LNCAP (cell line): ENCODE results near the gene TOMM20.

ENCODE experiments used
- CTCF ChIP-seq: fragments of 450-650 bp; IDR thresholded peaks from 2 replicates; pipeline ENCODE4 v1.5.1; 2017; ENCODE audit warnings: mild to moderate bottlenecking

The TOMM20 gene

GRCh38 chr1:235105051-235106043 is 23.3 kb downstream of the TOMM20 start:
- TF ChIP-seq CTCF, result no peak

GRCh38 chr1:235102993-235103411 is 25.6 kb downstream of the TOMM20 start:
- TF ChIP-seq CTCF, result no peak

GRCh38 chr1:235102259-235102582 is 26.4 kb downstream of the TOMM20 start:
- TF ChIP-seq CTCF, result no peak

DNA sequence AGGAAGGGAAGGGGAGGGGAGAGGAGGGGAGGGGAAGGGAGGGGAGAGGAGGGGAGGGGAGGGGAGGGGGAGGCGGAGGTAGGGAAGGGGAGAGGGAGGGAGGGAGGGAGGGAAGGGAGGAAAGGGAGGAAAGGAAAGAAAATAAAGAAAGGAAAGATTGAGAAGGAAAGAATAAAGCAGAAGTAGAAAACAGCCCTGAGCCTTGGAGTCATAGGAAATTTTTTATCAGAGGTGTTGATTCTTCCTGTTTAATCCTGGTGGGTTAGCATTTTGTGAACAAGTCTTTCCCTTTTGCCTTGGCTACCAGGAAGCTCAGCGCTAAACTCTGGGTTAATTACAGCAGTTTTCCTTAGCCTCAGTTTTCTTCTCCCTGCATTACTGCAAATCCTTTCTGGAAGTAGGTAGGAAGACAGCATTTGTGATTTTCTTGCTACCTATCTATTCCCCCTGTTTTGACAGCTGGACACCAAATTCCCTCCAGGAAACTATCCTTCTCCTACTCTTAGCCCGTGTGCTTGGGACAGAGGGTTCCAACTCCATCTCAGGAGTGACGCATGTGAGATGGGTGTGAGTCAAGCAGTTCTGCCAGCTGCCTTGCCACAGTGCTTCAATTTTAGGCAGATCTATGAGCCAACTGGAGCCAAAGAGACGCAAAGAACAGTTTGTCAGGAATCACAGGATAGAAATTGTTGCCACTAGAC is 26.9 kb downstream of the TOMM20 start:
- TF ChIP-seq CTCF, result no peak

DNA sequence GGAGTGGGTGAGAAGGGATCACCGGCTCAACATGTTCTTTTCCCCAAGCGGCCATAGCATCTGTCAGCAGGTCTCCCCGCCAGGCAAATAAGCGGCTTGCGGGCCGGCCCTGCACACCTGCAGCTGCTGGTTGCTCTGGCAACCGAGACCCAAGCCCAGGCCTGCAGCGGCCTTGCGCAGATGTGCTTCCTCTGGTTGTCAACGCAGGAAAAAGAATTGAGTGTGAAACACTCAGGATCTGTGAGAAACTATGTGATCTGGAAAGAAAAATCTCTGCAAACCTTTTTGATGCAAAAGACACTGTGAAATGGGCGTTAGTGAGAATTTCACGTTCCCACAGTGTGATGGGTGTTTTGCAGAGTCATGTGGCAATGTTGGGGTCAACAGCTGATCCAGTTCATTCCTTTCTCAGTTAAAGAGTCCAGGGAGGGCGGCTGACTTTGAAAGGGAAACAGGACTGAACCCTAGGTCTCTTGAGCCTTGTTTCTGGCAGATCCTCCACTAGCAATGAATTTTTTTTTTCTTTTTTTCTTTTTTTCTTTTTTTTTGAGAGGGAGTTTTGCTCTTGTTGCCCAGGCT is 28.4 kb downstream of the TOMM20 start:
- TF ChIP-seq CTCF, result no peak

GRCh38 chr1:235098991-235099390 is 29.6 kb downstream of the TOMM20 start:
- TF ChIP-seq CTCF, result no peak

- no peak for TF ChIP-seq CTCF
Observed at GRCh38 chr1:235098547-235098946, 30.1 kb downstream of the TOMM20 start.
